Cardiac muscle cell (in vitro differentiated cells and primary cell): ENCODE results near the gene SORCS3. TPM values are rescaled to one million over a fixed set of nuclear protein-coding genes. Genes with fewer than 3 reads are reported as not detected.
A peak's percentile ranks its signal among the peaks of the same experiment; 100 is the strongest.

ENCODE experiments used
- DNase-seq, 2 donors: peaks; one replicate each; pipeline versions ENCODE4 v3.0.0 to v3.0.0-alpha.2; 2010 to 2017; ENCODE audit warnings: low read depth in 1 of 2, low spot score in 1 of 2
- H3K27ac ChIP-seq: fragments of 200-600 bp; sonication (generic); 2 replicates; pipeline ENCODE4 v1.5.1; 2016
- H3K27me3 ChIP-seq: fragments of 200-600 bp; sonication (generic); 2 replicates; pipeline ENCODE4 v1.6.0; 2016; ENCODE audit warnings: control low read depth
- H3K36me3 ChIP-seq: fragments of 200-600 bp; sonication (generic); 2 replicates; pipeline ENCODE4 v1.5.1; 2016; ENCODE audit warnings: control low read depth
- H3K4me1 ChIP-seq: fragments of 200-600 bp; sonication (generic); 2 replicates; pipeline ENCODE4 v1.8.1; 2017; ENCODE audit warnings: low read depth, mild to moderate bottlenecking, mixed run types
- H3K4me3 ChIP-seq: fragments of 200-600 bp; sonication (generic); 2 replicates; pipeline ENCODE4 v1.5.1; 2016; ENCODE audit warnings: mild to moderate bottlenecking
- H3K9me3 ChIP-seq: fragments of 200-600 bp; sonication (generic); 2 replicates; pipeline ENCODE4 v1.5.1; 2017; ENCODE audit warnings: low read depth, mild to moderate bottlenecking, control low read depth
- CTCF ChIP-seq: IDR thresholded peaks from 2 replicates; pipeline ENCODE4 v1.5.1; 2012; ENCODE audit warnings: low read depth, mild to moderate bottlenecking, low read length
- polyA plus RNA-seq: library from polyadenylated mRNA; unstranded; fragments of >200 nt; fragmentation: Nextera tagmentation; extraction: Ambion mirVana; gene quantifications from 2 replicates; pipeline ENCODE4 v1.2.1, GENCODE V29; 2016
- total RNA-seq: library from RNA; depleted of rRNA; stranded (reverse); fragments of >200 nt; gene quantifications from 2 replicates; pipeline ENCODE4 v1.2.3, GENCODE V29; 2016

The SORCS3 gene
- total and polyA plus RNA-seq, 2 experiments from 2014 or later, result 9.3 to 29.1 TPM

- no peaks in the 10 kb centered on the region for H3K4me1 ChIP-seq
- no peaks in the 10 kb centered on the region for H3K27me3 ChIP-seq
- H3K27ac ChIP-seq, result no peak overlapping the region
- H3K4me3 ChIP-seq, result no peak overlapping the region
- no peaks in the 10 kb centered on the region for H3K36me3 ChIP-seq
- TF ChIP-seq CTCF, result no peak
- no peak for DNase-seq
- no peaks in the 10 kb centered on the region for H3K9me3 ChIP-seq
Measured at GRCh38 chr10:104613406-104613805, 27.7 kb upstream of the SORCS3 start.

- Histone ChIP-seq H3K36me3 (no peaks in the 10 kb centered on the region), H3K27ac (no peak overlapping the region), H3K27me3 (no peaks in the 10 kb centered on the region), H3K4me3 (no peak overlapping the region), H3K4me1 (no peaks in the 10 kb centered on the region), H3K9me3 (no peaks in the 10 kb centered on the region)
- peak; percentile 44 for TF ChIP-seq CTCF
- DNase-seq, result peak in 1 of 2 donors; percentile 15
Measured at GRCh38 chr10:104614245-104614831, 26.8 kb upstream of the SORCS3 start.

GRCh38 chr10:104615136-104615535, 26.0 kb upstream of the SORCS3 start:
- no peak overlapping the region for H3K4me3 ChIP-seq
- H3K4me1 ChIP-seq, result no peaks in the 10 kb centered on the region
- no peaks in the 10 kb centered on the region for H3K36me3 ChIP-seq
- H3K27me3 ChIP-seq, result no peaks in the 10 kb centered on the region
- TF ChIP-seq CTCF, result no peak
- no peaks in the 10 kb centered on the region for H3K9me3 ChIP-seq
- no peak for DNase-seq
- no peak overlapping the region for H3K27ac ChIP-seq

GRCh38 chr10:104617831-104618230, 23.3 kb upstream of the SORCS3 start:
- Histone ChIP-seq H3K4me1 (no peaks in the 10 kb centered on the region), H3K9me3 (no peaks in the 10 kb centered on the region), H3K27me3 (peaks cover 4% of the 10 kb centered on the region), H3K36me3 (no peaks in the 10 kb centered on the region), H3K27ac (no peak overlapping the region), H3K4me3 (no peak overlapping the region)
- no peak for TF ChIP-seq CTCF
- DNase-seq, result no peak

- Histone ChIP-seq H3K36me3 (no peaks in the 10 kb centered on the region), H3K4me3 (no peak overlapping the region), H3K27me3 (peaks cover 29% of the 10 kb centered on the region), H3K4me1 (no peaks in the 10 kb centered on the region), H3K9me3 (no peaks in the 10 kb centered on the region), H3K27ac (no peak overlapping the region)
- TF ChIP-seq CTCF, result no peak
- DNase-seq, result no peak
Measured at GRCh38 chr10:104622175-104622574, 18.9 kb upstream of the SORCS3 start.
